ENCODE results near the gene RAB8A. TPM values are rescaled to one million over a fixed set of nuclear protein-coding genes. Genes with fewer than 3 reads are reported as not detected.

The RAB8A gene
- total RNA-seq, 1 experiment from 2014 or later = 103 TPM

DNA sequence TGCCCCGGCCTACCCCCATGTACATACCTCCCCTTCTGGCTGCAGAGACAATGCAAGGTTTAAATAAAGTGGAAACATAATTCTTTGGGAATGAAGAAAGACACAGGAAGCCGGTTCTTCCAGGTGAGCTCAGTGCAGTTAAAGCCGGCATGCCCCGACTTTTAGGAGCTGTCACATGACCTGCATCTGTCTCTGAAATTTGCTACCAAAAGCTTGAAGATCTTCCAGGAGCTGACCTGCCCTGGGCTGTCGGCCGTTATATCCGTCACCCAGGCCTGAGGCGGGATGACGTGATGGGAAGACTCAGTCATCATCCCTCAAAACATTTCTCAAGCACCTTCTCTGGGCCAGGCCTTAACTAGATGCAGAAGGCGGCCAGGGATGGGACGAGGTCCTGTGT is 10.3 kb downstream of the RAB8A start:
- no peaks in the 10 kb centered on the region for H3K23me2 ChIP-seq (ENCODE audit: insufficient read length, low read depth, low read length, poor library complexity, severe bottlenecking)
- H3K27me3 ChIP-seq (ENCODE audit: insufficient read depth, low read length) = no peaks in the 10 kb centered on the region
- no peak for DNase-seq
- no peak overlapping the region for H3K4me3 Mint-ChIP-seq
- no peak overlapping the region for H3T11ph ChIP-seq (ENCODE audit: low read length)
- H2BK120ac ChIP-seq (ENCODE audit: low read depth, low read length, poor library complexity, severe bottlenecking) = no peak overlapping the region
- H3K4me1 ChIP-seq (ENCODE audit: insufficient read depth, low read length) = no peaks in the 10 kb centered on the region
- H2BK20ac ChIP-seq (ENCODE audit: low read depth, low read length, poor library complexity, severe bottlenecking) = no peak overlapping the region
- no peak overlapping the region for H4K5ac ChIP-seq (ENCODE audit: insufficient read length, low read depth, low read length)
- H2AFZ ChIP-seq (ENCODE audit: low read length) = no peak overlapping the region
- H2BK5ac ChIP-seq (ENCODE audit: insufficient read length, low read length) = no peak overlapping the region
- no peak overlapping the region for H4K91ac ChIP-seq (ENCODE audit: insufficient read length, low read depth, low read length)
- H2AK5ac ChIP-seq (ENCODE audit: insufficient read length, low read length) = no peak overlapping the region
- H3K4me2 ChIP-seq (ENCODE audit: insufficient read depth, insufficient read length, low read length) = no peak overlapping the region
- H4K8ac ChIP-seq (replicated peaks; ENCODE audit: insufficient read length, low read depth, low read length) = no peak overlapping the region
- no CpG with 5 or more reads among the region's 11 CpGs for WGBS (ENCODE audit: extremely low coverage, insufficient read length, low lambda C conversion rate)
- no peaks in the 10 kb centered on the region for H4K20me1 ChIP-seq (ENCODE audit: control insufficient read depth, insufficient read depth, insufficient read length)
- H3K36me3 Mint-ChIP-seq (ENCODE audit: insufficient read depth in 1 of 3, low read depth in 3 of 3) = peaks cover 32 to 80% (median 67%) of the 10 kb centered on the region in 3 experiments; a peak in 6 of 7 replicates
- H2BK12ac ChIP-seq (ENCODE audit: insufficient read length, low read depth, low read length) = no peak overlapping the region
- H3K56ac ChIP-seq (ENCODE audit: insufficient read length, low read depth, low read length) = no peak overlapping the region
- no peaks in the 10 kb centered on the region for H3K27me3 Mint-ChIP-seq (ENCODE audit: low read depth)
- H3K9me3 ChIP-seq (ENCODE audit: control insufficient read depth, low read depth, low read length) = no peaks in the 10 kb centered on the region
- H3K23ac ChIP-seq (ENCODE audit: insufficient read length, low read depth, low read length) = no peak overlapping the region
- no peak for TF ChIP-seq CTCF (conservative IDR thresholded peaks at IDR 0.05)
- H3K18ac ChIP-seq (ENCODE audit: insufficient read length, low read depth, low read length) = no peak overlapping the region
- H3K9me3 Mint-ChIP-seq = no peaks in the 10 kb centered on the region
- H3K14ac ChIP-seq (ENCODE audit: insufficient read depth, low read length) = no peak overlapping the region
- peak overlapping the region in 1 of 3 experiments; percentile 65; a peak in 1 of 7 replicates for H3K27ac Mint-ChIP-seq
- H3K79me1 ChIP-seq (ENCODE audit: insufficient read depth, low read depth, low read length, poor library complexity, severe bottlenecking) = no peaks in the 10 kb centered on the region
- H3K9ac ChIP-seq (ENCODE audit: extremely low read depth, insufficient read length, low read length) = no peak overlapping the region
- H3K27ac ChIP-seq (ENCODE audit: insufficient read length, low read depth, low read length) = no peak overlapping the region
- no peak overlapping the region for H2BK15ac ChIP-seq (ENCODE audit: low read depth, low read length)
- H3K4ac ChIP-seq (ENCODE audit: low read depth, low read length) = no peak overlapping the region
- H3K79me2 ChIP-seq (ENCODE audit: insufficient read depth, low read length) = no peaks in the 10 kb centered on the region
- no peaks in the 10 kb centered on the region for H3K4me1 Mint-ChIP-seq

Data from H9 (cell line).